PC-3 (cell line): ENCODE results near the gene SEPTIN10.

Source experiments
- EZH2 ChIP-seq: fragments of 300-600 bp; sonication (generic); IDR thresholded peaks from one replicate; pipeline ENCODE4 v1.6.1; 2017; ENCODE audit warnings: antibody characterized with exemption, mild to moderate bottlenecking, low read length; ENCODE audit not compliant: unreplicated experiment
- TF ChIP-seq, protein P1 (sequence below): fragments of 300-600 bp; sonication (generic); conservative IDR thresholded peaks from 2 replicates; pipeline ENCODE4 v1.5.1; 2017; ENCODE audit warnings: antibody characterized with exemption, low read depth, mild to moderate bottlenecking, low read length

DNA sequence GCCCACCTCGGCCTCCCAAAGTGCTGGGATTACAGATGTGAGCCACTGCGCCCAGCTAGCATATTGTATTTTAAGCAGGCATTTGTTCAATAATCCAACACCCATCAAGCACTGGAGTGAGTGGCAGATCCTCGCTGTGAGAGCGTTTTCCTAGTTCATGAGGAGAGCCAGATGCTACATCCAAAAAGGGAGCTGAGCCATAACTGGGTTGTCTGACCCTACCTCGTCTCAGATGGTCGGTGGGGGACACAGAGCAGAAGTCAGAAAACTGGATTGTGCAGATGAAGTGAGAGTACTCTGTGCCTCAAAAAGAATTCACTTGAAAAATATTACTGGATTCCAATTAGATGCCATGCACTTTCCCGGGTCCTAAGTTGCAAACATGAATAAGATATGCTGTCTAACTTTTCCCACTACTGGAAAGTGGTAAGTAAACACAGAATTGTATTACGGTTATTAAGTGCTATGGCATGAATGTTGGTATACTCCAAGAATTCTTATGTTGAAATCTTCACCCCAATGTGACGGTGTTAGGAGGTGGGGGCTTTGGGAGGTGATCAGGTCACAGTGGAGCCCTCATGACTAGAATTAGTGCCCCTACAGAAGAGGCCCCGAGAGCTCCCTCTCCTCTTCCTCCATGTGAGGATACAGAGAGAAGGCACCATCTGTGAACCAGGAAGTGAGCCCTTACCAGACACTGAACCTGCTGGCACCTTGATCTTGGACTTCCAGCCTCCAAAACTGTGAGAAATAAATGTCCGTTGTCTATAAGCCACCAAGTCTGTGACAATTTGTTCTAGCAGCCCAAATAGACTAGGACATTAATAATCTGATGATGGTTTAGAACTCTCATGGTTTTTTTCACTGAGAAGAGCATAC is 21.9 kb upstream of the SEPTIN10 start:
- TF ChIP-seq, protein P1, sequence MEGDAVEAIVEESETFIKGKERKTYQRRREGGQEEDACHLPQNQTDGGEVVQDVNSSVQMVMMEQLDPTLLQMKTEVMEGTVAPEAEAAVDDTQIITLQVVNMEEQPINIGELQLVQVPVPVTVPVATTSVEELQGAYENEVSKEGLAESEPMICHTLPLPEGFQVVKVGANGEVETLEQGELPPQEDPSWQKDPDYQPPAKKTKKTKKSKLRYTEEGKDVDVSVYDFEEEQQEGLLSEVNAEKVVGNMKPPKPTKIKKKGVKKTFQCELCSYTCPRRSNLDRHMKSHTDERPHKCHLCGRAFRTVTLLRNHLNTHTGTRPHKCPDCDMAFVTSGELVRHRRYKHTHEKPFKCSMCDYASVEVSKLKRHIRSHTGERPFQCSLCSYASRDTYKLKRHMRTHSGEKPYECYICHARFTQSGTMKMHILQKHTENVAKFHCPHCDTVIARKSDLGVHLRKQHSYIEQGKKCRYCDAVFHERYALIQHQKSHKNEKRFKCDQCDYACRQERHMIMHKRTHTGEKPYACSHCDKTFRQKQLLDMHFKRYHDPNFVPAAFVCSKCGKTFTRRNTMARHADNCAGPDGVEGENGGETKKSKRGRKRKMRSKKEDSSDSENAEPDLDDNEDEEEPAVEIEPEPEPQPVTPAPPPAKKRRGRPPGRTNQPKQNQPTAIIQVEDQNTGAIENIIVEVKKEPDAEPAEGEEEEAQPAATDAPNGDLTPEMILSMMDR: no peak
- no peak for TF ChIP-seq EZH2
